GM23248 (cell line): Measurements from ENCODE around the gene MRPL48. TPM values are rescaled to one million over a fixed set of nuclear protein-coding genes. Genes with fewer than 3 reads are reported as not detected.

Source experiments
- DNase-seq: peaks from one replicate; pipeline ENCODE4 v3.0.0-alpha.2; 2015
- H2AFZ ChIP-seq: fragments of 200-600 bp; sonication (generic); 2 replicates; pipeline ENCODE4 v1.6.1; 2016; ENCODE audit warnings: antibody characterized with exemption
- H3F3A ChIP-seq: fragments of 200-600 bp; sonication (generic); 2 replicates; pipeline ENCODE4 v1.6.1; 2016; ENCODE audit warnings: mild to moderate bottlenecking, antibody characterized with exemption, mixed run types; ENCODE audit not compliant: insufficient read depth
- H3K27ac ChIP-seq: fragments of 200-600 bp; sonication (generic); 2 replicates; pipeline ENCODE4 v1.5.1; 2016; ENCODE audit warnings: mild to moderate bottlenecking
- H3K27me3 ChIP-seq: fragments of 200-600 bp; sonication (generic); replicated peaks from 2 replicates; pipeline ENCODE4 v1.6.1; 2016; ENCODE audit warnings: mild to moderate bottlenecking; ENCODE audit not compliant: insufficient read depth
- H3K36me3 ChIP-seq: fragments of 200-600 bp; sonication (generic); 2 replicates; pipeline ENCODE4 v1.6.1; 2016; ENCODE audit warnings: low read depth, mild to moderate bottlenecking
- H3K4me1 ChIP-seq: fragments of 200-600 bp; sonication (generic); 2 replicates; pipeline ENCODE4 v1.6.1; 2016; ENCODE audit warnings: mild to moderate bottlenecking; ENCODE audit not compliant: insufficient read depth
- H3K4me2 ChIP-seq: fragments of 200-600 bp; sonication (generic); one replicate; pipeline ENCODE4 v1.6.1; 2016; ENCODE audit warnings: mild to moderate bottlenecking; ENCODE audit not compliant: unreplicated experiment
- H3K4me3 ChIP-seq: fragments of 200-600 bp; sonication (generic); 2 replicates; pipeline ENCODE4 v1.5.1; 2016; ENCODE audit warnings: mild to moderate bottlenecking
- H3K79me2 ChIP-seq: fragments of 200-600 bp; sonication (generic); 2 replicates; pipeline ENCODE4 v1.6.1; 2016; ENCODE audit warnings: mild to moderate bottlenecking; ENCODE audit not compliant: insufficient read depth
- H3K9ac ChIP-seq: fragments of 200-600 bp; sonication (generic); 2 replicates; pipeline ENCODE4 v1.6.1; 2016; ENCODE audit warnings: mild to moderate bottlenecking
- H3K9me2 ChIP-seq: fragments of 200-600 bp; sonication (generic); 2 replicates; pipeline ENCODE4 v1.6.1; 2016; ENCODE audit warnings: mixed run types, mild to moderate bottlenecking, moderate library complexity; ENCODE audit not compliant: insufficient read depth
- H3K9me3 ChIP-seq: fragments of 200-600 bp; sonication (generic); one replicate; pipeline ENCODE4 v1.6.1; 2017; ENCODE audit warnings: low read depth
- H4K20me1 ChIP-seq: fragments of 200-600 bp; sonication (generic); 2 replicates; pipeline ENCODE4 v1.6.0; 2016; ENCODE audit not compliant: insufficient read depth
- EZH2 ChIP-seq: fragments of 200-600 bp; sonication (generic); IDR thresholded peaks from 2 replicates; pipeline ENCODE4 v1.6.1; 2018; ENCODE audit warnings: antibody characterized with exemption, mild to moderate bottlenecking; ENCODE audit not compliant: insufficient read depth, poor library complexity, severe bottlenecking
- EZH2phosphoT487 ChIP-seq: fragments of 200-600 bp; sonication (generic); IDR thresholded peaks from 2 replicates; pipeline ENCODE4 v1.6.1; 2018; ENCODE audit warnings: antibody characterized with exemption, moderate library complexity, mild to moderate bottlenecking, low read depth; ENCODE audit not compliant: insufficient read depth
- WGBS, 2 experiments: methylation state at CpG; one replicate each; pipeline ENCODE4 v1.1.6; 2015 to 2017; ENCODE audit warnings: low lambda C conversion rate in 2 of 2, low coverage in 1 of 2; ENCODE audit errors: missing lambda C conversion rate in 2 of 2; 5-methylcytosine and 5-hydroxymethylcytosine counted together
- in situ Hi-C: fragments of 300-500 bp; cut with MboI; formaldehyde crosslinking; loops from 2 replicates; pipeline ENCODE4 v1.15.0; 2020
- polyA plus RNA-seq: library from polyadenylated mRNA; unstranded; fragments of >200 nt; fragmentation: Nextera tagmentation; extraction: Ambion mirVana; gene quantifications from 2 replicates; pipeline ENCODE4 v1.2.1, GENCODE V29; 2016
- total RNA-seq: library from RNA; depleted of rRNA; stranded (reverse); fragments of >200 nt; shearing (Covaris generic); gene quantifications from 2 replicates; pipeline ENCODE4 v1.2.3, GENCODE V29; 2014

MRPL48 gene
- total and polyA plus RNA-seq, 2 experiments from 2014 or later, result 21.4 to 40.1 TPM

GRCh38 chr11:73795925-73796632 is 8.4 kb downstream of the MRPL48 start:
- WGBS, 2 experiments, result 90 to 92% methylated on average over 18 to 19 of the region's 19 CpGs
- H3K9me2 ChIP-seq, result no peaks in the 10 kb centered on the region
- H3K4me2 ChIP-seq, result no peak overlapping the region
- H4K20me1 ChIP-seq, result no peaks in the 10 kb centered on the region
- peaks cover 6% of the 10 kb centered on the region; the same call in 1 of the 2 replicates for H3K79me2 ChIP-seq
- in situ Hi-C loops, result no loop called here
- no peak for DNase-seq
- H2AFZ ChIP-seq, result no peak overlapping the region
- no peaks in the 10 kb centered on the region for H3K36me3 ChIP-seq
- no peaks in the 10 kb centered on the region for H3F3A ChIP-seq
- H3K4me3 ChIP-seq, result no peak overlapping the region
- H3K9ac ChIP-seq, result no peak overlapping the region
- TF ChIP-seq EZH2phosphoT487 (no peak), EZH2 (no peak)
- no peaks in the 10 kb centered on the region for H3K9me3 ChIP-seq
- H3K27me3 ChIP-seq, result no peaks in the 10 kb centered on the region
- no peak overlapping the region for H3K27ac ChIP-seq
- no peaks in the 10 kb centered on the region for H3K4me1 ChIP-seq

- Histone ChIP-seq H2AFZ (no peak overlapping the region), H3K9me3 (no peaks in the 10 kb centered on the region), H3K79me2 (no peaks in the 10 kb centered on the region; the same call in 1 of the 2 replicates), H3K36me3 (no peaks in the 10 kb centered on the region), H4K20me1 (no peaks in the 10 kb centered on the region), H3K4me1 (no peaks in the 10 kb centered on the region), H3K9me2 (no peaks in the 10 kb centered on the region), H3K9ac (no peak overlapping the region), H3F3A (no peaks in the 10 kb centered on the region), H3K27me3 (no peaks in the 10 kb centered on the region), H3K27ac (no peak overlapping the region), H3K4me3 (no peak overlapping the region), H3K4me2 (no peak overlapping the region)
- in situ Hi-C loops, result no loop called here
- no peak for DNase-seq
- 85 to 90% methylated on average over 9 to 10 of the region's 10 CpGs for WGBS, 2 experiments
- TF ChIP-seq EZH2 (no peak), EZH2phosphoT487 (no peak)
Measured at GRCh38 chr11:73797457-73797856, 9.8 kb downstream of the MRPL48 start.

- WGBS, 2 experiments, result 82% methylated on average over 4 of the region's 4 CpGs
- Histone ChIP-seq H3K27me3 (no peaks in the 10 kb centered on the region), H3K27ac (no peak overlapping the region), H3K9ac (no peak overlapping the region), H3K9me3 (no peaks in the 10 kb centered on the region), H3K4me3 (no peak overlapping the region), H3K36me3 (no peaks in the 10 kb centered on the region), H4K20me1 (no peaks in the 10 kb centered on the region), H3K9me2 (no peaks in the 10 kb centered on the region), H3K4me2 (no peak overlapping the region), H3F3A (no peaks in the 10 kb centered on the region), H3K4me1 (no peaks in the 10 kb centered on the region), H2AFZ (no peak overlapping the region), H3K79me2 (no peaks in the 10 kb centered on the region; the same call in 1 of the 2 replicates)
- in situ Hi-C loops, result no loop called here
- TF ChIP-seq EZH2phosphoT487 (no peak), EZH2 (no peak)
- DNase-seq, result no peak
Measured at GRCh38 chr11:73800276-73800806, 12.7 kb downstream of the MRPL48 start.

GRCh38 chr11:73801136-73801535 is 13.5 kb downstream of the MRPL48 start:
- Histone ChIP-seq H3K4me3 (no peak overlapping the region), H3K79me2 (no peaks in the 10 kb centered on the region; the same call in 1 of the 2 replicates), H3F3A (no peaks in the 10 kb centered on the region), H3K27me3 (no peaks in the 10 kb centered on the region), H3K9me2 (no peaks in the 10 kb centered on the region), H3K9me3 (no peaks in the 10 kb centered on the region), H3K4me2 (no peak overlapping the region), H4K20me1 (no peaks in the 10 kb centered on the region), H3K36me3 (no peaks in the 10 kb centered on the region), H3K9ac (no peak overlapping the region), H3K4me1 (no peaks in the 10 kb centered on the region), H2AFZ (no peak overlapping the region), H3K27ac (no peak overlapping the region)
- in situ Hi-C loops, result no loop called here
- TF ChIP-seq EZH2 (no peak), EZH2phosphoT487 (no peak)
- DNase-seq, result no peak
- WGBS, 2 experiments, result 44 to 47% methylated on average over 1 of the region's 1 CpG
